HK-2 (cell line): ENCODE results near the gene DNAJC11.
"Not testable (repeated sequence)": the region's sequence is repeated elsewhere in the genome, so short reads cannot be mapped to it uniquely, and the experiment has no call there.

ENCODE experiments used
- DNase-seq: peaks from one replicate; pipeline ENCODE4 v3.0.0-alpha.2; 2018; ENCODE audit not compliant: unreplicated experiment

The DNAJC11 gene

DNA sequence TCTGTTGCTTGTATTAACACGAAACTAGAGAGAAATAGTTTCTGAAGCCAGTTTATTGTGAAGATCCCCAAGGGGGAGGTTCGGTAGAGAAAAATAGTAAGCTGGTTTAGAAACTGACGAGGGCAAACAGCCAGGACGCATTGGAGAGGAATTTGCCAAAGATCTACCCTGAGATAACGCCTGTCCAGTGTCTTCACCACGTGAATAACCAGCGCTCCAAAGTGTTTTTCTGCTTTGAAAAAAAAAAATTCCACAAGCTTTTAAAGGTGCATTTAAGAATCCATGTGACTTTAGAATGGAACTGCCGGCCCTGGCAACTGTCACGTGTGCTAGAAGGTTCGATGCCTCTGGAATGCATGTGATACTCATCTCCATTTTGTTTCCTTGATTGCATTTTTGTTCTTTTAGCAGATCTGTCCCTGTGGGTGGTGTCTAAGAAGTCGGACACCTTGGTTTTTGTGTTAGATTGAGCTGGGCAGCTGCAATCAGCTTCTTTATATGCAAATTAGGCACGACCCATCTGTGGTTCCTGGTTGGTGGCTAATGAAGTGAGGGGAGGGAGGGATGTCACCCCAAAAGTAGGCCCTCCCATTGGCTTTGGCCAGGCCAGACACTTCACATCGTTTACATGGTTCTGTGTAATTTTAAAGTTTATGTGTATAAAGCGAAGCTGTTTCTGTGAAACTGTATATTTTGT, 78.2 kb downstream of the DNAJC11 start:
- no peak for DNase-seq

DNA sequence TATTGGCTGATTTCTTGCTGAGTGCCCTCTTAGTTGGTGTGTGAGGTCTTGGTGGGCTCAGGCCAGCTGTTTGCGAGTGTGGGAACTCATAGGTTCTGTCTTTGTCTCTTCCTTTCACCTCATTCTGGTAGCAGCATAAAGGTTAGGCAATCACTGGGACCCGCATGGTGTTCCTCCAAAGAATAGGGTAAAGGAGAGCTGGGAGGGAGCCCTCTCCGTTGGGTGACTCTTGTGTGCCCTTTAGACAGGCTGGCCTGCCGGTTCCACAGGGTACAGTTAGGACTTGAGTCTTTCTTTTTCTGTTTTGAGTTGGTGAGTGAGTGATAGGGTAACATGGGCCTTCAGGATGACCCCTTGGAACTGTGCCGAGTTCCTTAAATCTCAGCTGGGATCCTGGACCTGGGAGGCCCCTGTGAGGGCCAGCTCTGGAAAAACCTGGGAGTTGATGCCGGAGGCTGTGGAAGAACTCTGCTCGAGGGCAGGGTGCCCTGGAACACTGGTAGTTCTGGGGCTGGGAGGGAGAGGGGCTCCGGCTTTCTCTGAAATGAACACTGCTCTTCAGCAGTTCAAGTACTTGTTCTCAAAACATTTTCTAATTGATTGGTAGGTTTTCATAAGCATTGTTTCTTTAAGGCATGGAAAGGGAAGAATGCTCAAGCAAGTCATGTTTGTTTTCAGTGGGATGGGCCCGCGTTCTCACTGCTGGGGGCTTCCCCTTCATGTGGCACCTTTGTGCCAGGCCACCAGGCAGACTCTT, 79.0 kb downstream of the DNAJC11 start:
- DNase-seq: no peak

DNA sequence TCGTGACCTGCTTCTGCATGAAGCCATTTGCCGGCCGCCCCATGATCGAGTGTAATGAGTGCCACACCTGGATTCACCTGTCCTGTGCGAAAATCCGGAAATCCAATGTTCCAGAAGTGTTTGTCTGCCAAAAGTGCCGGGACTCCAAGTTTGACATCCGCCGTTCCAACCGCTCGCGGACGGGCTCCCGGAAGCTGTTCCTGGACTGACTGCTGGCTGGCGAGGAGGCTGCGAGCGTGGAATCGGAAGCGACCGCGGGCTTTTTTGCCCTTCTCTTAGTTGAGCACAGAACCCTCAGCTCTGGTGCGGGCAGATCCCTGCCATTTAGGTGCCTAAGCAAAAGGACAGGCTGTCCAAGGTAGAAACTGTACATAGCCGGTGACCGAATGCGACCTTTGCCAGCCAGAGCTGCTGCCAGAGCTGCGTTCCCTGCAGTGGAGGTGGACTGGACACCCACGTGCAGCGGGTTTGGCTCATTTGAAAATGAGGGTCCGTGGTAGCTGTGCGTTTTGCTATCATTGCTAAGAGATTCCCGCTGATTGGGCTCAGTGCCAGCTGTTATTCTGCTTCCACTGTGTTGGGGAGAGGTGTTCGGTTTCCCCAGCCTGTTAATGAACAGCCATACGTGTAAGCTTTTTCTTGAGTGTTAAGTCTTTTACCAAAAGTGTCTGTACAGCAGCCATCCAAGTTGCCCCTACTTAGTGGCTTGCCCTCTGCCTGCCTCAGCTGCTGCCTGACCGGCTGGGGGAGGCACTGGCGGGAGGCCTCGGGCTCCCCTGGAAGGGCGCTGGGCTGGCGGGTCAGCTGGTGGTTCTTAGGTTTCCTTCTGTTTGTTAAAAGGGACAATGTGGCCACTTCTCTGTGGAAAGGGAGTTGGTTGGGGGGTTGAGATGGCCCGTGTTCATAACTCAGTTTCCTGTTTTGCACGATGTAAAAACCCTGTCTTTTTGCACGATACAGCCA, 79.9 kb downstream of the DNAJC11 start:
- DNase-seq: no peak

DNA sequence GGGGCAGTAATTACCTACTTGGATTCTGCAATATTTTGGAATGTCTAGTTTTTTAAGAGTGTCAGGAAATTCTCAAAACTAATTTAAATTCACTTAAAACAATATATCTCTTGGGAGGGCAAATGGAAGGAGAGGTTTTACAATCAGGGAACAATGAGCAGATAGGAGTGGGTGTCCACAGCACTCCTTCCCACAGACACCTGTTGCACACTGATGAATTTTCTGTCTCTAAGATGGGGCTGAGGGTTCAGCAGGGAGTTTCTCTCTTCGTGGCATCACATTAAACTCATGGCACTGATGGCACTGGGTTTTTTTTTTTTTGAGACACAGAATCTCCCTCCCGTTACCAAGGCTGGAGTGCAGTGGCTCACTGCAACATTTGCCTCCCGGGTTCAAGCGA, 82.6 kb downstream of the DNAJC11 start:
- DNase-seq: no peak

DNA sequence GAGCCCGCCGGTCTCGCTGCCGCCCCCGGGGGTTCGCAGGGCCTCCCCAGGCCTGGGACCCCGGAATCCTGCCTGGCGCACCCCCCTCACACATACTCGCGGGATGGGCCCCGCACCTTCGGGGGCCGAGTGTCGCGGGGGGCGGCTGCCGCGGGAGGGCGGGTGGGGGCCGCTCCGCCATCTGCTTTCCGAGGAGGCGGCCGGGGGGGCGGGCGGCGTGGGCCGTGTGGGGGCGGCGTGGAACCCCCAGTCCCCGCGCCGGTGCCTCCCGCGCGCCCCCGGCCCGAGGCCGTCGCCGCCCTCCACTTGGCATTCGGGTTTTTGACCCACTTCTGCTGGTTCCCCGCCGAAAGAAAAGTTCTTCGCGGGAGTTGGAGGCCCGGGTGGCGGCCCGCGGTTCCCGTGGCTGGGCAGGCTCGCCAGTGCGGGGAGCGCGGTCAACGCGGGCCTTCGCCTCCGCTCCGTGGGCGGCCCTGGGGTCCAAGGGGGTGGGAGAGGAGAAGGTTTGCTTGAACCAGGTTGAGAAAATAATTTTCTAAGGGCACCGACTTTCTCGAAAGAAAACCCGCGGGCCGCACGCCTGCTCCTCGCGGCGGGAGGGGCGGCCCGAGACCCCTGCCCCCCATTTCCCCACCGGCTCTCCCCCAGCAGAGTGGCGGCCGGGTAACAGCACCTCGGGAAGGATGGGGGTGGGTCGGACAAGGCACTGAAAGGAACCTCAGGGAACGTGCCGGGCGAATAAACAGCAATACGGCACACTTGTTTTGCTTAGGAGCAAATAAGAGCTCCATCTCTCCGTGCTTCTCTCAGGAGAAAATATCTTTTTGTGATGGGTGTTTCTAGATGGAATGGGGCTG, 86.5 kb downstream of the DNAJC11 start:
- DNase-seq: no peak

DNA sequence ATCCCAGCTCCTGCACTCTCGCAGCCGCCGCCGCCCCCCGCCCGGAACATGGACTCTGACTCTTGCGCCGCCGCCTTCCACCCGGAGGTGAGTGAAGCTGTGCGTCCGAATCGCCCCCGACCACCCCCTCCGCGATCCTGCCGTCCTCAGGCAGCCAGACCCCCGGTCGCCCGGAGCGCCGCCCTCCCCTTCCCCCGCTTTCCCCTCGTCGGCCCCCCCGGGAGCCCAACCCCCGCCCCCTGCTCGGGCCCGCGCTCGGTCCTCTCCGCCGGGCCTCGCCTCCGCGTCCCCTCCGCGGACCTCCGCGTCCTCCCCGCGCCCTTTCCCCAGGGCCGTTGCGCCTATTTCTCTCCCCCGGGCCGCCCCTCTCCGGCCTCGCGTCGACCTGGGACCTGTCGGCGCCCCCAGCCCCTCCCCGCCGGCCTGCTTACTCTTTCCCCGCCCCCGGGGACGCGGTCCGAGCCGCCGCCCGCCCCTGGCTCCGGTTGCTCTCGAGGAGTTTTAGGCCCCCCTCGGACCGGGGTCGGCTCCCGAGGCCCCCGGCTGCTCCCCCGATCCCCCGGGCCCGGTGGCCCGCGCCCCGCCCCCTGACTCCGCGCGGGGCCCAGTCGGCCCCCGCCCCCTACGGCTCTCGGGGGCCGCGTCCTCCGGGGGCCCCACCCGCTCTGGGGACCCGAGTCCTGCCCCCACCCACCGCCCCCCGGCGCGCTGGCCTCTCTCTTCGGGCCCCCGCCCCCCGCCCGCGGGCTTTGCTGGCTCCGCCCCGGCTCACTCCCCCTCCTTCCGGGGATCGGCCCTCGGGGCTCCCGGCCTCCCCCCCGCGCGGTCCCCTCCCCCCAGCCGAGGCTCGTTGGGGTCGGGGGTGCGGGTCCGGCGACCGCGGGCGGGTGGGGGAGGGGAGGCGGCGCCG, 87.3 kb downstream of the DNAJC11 start:
- DNase-seq: peak; percentile 37

DNA sequence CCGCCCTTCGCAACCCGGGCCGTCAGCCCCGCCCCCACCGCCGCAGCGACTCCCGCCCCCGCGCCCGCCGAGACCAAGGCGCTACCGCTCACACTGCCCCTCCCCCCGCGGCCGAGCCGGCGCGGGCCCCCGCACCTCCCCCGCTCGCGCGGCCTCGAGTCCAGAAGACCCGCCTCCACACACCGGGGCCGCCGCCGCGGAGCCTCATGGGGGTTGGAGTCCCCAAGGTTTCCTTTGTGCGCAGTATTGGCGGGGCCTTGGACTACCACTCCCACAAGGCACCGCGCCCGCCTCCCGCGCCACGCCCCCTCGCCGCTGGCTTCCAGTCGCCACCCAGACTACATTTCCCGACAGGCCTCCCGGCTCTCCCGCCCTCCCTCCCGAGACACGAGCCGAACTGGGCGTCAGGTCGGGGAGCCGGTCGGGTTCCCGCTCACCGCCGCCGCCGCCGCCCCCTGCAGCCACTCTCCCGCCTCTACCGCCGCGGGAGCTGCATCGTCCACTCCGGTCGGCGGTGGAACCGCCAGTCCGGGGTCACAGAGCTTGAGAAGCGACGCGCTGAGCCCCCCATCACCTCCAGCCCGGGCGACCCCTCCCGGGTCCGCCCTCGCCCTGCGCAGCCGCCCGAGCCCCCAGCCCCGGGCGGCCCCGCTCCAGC, 88.1 kb downstream of the DNAJC11 start, which contains the start of gene PHF13:
Gene PHF13, plus strand, starts transcription at position 371 of the 658 bp plus-strand sequence. CDS start 336 bp downstream, outside the sequence.
- peak; percentile 100 for DNase-seq

DNA sequence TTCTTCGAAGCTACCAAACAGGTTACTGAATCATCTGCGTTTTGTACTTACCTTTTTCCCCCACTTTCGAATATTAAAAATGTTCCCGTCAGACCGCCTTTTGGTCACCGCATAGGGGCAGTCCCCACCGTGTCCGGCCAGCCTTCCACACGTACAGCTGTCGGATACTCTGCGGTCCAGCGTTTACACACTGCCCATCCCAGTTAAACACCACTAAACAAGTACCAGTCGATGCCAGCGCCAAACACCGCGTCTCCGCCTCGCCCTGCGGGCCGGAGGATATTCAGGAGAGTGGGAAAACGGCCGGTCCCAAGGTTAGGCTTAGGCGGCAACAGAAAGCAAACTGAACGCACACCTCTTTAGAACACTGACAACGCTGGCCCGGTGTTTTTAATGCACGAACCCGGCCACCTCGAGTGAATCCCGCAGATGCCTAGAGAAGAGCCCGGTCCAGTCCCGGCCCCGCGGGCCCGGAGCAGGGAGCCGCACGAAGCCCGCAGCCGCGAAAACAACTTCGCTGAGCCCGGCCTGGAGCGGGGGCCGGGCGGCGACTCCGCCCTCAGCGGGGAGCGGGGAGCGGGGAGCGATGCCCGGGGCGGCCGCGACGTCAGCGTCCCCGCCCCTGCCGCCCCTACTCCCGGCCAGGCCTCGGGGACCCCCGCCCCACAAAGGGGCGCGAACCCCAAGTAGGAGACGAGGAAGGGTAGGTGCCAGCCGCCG, 88.8 kb downstream of the DNAJC11 start:
- DNase-seq: peak; percentile 57

DNA sequence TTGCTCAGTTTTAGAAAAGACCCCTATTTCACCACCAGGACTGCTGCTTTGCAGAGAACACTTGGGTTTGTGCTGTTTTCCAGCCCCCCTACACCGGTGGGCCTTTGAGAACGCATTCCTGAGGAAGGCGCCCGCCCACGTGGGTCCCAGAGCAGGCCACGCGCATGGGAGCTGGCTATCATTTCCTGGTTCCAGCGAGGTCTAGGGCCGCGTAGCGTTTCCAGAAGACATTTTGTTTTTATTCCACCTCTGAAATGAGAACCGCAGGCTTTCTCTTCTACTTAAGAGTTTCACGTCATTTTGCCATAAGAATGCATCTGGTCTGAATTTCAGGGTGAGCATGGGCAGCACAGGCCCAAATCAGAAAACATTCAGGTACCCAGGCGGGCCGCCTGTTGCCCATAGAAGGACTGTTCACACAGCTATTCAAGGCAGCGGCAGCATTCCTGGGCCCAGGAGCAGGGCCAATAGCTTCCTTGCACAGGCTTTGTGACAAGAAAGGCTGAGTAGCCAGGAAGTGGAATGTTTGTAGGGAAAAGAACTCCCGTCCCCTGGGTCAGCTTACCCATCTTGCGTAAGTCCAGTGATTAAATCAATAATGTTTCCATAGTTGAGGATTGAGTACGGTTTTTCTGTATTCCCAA, 97.6 kb downstream of the DNAJC11 start:
- DNase-seq: peak; percentile 55

DNA sequence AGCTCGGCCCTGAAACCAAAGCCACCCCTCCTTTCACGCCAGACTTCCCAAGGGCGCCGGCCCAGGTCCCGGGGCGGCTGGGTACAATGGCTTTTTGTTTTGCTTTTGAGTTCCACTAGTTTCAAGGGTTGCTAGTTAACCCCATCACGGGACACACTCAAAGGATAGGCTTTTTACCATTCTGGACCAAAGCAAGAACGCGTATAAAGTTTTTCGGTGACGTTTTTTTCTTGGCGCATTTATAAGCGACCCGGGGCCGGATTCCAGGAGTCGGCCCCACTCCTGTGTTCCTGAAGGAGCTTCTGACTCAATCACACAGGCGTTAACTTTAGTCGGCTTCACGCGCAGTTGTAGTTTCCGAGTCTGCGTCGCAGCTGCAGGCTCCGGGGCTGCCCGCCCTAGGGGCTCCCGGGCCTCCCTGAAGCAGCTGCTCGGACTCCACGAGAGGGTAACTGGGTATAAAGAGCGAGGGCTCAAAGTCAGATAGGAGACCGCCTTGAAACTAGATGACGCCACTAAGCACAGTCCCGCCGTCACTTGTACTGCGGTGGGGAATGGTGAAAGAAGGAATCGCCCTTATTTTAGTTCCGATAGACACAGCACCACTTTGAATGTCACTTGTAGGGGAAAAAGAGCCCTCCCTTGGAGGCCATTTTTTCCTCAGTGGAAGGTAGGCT, 98.2 kb downstream of the DNAJC11 start:
- peak; percentile 63 for DNase-seq

DNA sequence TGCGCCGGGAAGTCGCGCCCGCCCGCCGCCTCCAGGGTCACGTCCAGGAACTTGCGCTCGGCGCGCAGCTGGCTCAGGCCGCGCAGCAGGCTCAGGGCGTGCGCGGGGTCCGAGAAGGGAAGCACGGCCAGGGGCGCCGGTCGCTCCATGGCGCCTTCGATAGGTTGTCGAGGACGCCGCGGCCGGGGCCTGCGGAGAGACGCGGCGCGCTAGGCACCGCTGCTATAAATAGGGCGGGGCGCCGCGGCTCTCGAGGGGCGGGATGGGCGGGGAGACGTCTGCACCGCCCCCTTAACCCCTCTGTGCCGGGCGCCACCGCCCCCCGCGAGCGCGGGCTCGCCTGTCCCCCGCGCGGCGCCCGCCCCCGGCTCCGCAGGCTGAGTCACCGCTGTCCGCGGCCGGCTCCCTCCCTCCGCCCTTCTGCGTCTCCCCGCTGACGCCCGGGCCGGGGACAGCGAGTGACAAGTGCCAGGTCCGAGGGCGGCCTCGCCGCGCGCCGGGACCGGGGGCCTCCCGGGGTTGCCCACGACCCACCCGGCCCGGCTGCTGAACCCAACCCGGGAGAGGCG, 98.9 kb downstream of the DNAJC11 start, which contains the start of gene KLHL21:
Gene KLHL21, minus strand, starts transcription at position 201 of the 569 bp plus-strand sequence. Its CDS starts 52 bp downstream, at position 149.
- peak; percentile 90 for DNase-seq

DNA sequence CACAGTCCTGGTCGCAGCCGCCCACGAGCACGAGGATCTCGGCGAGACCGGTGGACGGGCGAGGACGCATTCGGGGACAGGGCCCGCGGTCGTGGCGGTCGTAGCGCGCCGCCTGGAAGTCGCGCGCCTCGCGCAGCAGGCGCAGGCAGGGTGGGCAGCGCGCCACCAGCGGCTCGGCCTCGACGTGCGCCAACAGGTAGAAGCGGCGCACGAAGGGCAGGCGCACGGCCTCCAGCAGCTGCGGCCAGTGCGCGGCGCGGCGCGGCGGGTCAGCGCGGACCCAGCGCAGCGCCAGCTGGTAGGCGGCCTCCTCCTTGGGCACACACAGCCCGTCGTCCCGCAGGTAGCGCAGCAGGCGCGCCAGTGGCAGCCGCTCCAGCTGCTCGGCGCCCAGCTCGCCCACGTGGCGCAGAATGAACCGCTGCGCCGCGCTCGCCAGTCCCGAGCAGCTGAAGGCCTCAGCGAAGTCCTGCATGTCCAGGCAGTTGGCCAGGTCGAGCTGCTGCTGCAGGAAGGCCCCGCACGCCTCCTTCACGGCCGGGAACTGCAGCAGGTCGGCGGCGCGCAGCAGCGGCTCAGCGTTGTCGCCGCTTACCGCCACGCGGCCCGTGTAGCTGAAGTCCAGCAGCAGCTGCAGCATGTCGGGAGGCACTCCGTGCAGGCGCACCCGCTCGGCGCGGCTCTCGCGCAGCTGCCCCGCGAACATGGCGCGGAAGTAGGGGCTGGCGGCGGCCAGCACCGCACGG, 99.5 kb downstream of the DNAJC11 start:
- no peak for DNase-seq

DNA sequence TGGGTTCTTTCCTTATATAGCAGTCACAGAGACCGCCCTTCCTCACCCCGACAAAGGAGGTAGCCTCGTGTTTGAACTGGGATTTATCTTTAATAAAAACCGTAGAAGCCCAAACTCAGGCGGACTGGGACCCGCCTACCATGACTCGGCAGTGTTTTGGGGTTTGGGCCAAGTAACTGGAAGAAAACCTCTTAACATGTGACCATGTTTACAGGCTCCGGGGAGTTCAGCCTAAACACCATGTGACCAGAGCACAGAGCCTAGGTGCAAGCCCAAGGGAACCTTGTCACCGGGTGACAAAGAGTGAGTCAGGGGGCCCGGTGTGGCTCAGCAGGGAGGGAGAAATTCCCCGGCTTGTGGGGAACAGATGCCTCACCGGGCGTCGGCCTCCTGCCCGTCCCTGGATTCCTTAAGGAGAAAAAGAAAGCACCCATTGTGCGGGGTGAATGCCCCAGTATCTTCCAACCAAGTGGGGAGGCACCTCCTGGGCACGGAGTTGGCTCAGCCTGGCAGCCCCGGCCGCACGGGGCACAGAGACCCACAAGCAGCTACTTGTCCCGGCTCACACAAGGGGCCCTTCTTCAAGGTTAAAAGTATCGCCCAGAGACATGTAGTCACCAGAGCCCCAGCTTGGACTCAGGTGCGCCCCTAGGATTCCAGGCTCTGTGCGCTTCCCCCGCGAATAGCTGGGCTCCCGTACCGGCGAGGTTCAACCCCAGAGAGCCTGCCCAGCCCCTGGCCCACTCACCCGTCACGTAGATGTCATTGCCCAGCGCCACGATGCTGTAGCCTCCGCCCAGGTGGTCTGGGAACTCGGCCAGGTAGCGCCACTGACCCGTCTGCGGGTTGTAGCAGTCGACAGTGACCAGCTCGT, 100.3 kb downstream of the DNAJC11 start:
- peak; percentile 88 for DNase-seq

DNA sequence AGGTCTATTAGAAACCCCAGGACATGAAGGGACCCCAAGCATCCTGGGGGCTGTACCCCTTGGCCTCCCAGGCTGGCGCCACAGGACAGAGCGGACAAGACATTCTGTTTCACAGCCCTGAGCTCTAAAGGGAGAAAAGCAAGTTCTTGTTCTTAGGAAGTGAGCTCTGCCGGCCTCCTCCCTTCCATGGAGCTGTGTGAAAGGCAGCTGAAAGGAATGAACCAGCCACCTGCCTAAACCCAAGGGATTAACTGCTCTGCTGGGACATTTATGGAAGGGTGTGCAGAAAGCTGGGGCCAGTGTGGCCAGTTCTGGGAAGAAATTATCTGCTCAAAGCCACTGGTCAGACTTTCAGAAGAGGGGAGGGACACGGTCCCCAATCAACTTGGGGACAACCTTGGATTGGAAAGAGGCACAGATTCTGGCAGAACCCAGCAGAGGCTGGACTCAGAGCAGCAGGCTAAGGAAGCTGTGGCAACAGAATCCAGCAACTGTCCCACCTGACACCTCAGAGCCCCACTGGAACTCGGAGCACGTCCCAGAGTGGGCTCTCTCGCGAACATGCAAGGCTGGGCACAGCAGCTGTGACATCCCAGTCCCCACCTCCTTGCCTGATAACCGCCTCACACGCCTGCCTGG, 101.1 kb downstream of the DNAJC11 start:
- DNase-seq: no peak

DNA sequence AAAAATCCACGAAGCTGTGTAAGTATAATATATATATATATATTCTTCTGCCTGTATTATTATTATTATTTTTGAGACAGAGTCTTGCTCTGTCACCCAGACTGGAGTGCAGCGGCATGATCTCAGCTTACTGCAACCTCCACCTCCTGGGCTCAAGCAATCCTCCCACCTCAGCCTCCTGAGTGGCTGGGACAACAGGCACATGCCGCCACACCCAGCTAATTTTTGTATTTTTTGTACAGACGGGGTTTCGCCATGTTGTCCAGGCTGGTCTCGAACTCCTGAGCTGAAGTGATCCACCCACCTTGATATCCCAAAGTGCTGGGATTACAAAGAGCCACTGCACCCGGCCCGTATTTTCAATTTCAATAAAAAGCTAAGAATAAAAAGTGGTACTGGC, 101.6 kb downstream of the DNAJC11 start:
- DNase-seq: not testable (repeated sequence)
